GM21447 (cell line): ENCODE data around the gene JOSD2.

ENCODE experiments used
- ATAC-seq: cut with Tn5 transposase; IDR thresholded peaks from one replicate; pipeline ENCODE4 v1.9.1; 2021; ENCODE audit not compliant: unreplicated experiment

JOSD2 gene

DNA sequence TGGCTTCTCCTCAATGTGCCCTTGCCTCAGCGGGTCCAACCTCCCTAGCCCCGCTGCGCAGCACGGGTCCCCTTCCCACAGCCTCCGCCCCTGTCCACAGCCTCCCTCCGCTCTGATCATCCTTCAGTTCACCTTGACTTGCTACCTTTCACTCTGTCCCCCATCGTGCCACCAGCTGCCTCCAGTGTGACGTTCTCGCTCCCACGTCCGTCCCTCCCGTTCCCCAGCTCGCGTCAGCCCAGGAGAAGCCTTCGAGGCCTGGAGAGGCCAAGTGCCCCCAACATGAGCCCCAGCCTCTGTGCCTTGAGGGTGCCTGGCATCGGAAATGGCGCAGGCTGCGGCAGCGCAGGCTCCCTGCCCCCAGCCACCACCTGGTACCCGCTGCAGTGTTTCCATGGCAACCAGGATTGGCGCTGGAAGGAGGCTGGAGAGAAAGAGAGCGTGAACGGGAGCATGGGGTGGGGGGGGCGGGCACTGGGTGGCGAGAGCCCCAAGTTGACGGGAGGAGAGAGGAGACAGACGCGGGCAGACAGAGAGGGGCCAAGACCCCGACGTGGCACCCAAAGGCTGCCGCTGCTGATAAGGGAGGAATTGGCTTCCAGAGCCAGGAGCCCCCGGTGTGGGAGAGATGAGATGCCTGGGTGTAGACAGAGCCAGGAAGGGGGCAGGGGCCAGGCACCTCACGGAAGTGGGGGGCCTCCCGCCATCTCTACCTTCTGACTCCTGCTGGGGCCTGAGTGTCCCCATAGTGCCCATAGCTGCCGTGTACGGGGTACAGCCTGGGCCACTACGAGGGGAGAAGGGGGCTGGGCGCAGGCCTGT lies 3.6 kb upstream of the JOSD2 start:
- no peak for ATAC-seq

DNA sequence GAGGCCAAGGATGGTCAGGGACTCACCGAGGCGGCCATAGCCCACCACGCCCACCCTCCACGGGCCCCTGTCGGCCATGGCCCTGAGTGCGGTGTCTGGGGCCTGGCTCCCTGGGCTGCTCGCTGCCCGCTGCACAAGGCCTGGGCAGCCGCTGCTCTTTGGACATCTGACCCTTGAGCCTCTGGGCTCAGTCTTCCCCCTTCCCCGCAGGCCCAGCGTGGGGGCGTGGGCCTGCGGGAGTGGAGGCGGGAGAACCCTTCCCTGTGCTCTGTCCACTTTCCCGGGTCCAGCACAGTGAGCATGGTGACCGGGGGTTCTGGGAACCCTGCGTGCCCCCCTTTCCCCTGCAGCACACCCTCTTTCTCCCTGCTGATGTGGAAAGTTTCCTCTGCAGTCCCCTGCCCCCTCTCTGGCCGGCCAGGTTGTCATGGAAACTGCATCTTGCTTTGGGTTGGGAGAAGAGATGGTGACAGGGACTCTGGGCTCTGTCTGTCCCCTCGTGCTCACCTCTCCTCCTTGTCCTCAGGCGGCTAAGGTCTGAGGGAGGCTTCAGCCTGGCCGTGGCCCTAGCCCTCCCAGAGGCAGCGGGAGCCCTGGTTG lies 2.9 kb upstream of the JOSD2 start, which contains the start of gene ASPDH:
ASPDH (minus strand) TSS at position 168 of the 600 bp plus-strand sequence; CDS start at position 78, 90 bp downstream.
- ATAC-seq = no peak

- no peak for ATAC-seq
These were observed 2.2 kb upstream of the JOSD2 start for GRCh38 chr19:50512999-50513745.

DNA sequence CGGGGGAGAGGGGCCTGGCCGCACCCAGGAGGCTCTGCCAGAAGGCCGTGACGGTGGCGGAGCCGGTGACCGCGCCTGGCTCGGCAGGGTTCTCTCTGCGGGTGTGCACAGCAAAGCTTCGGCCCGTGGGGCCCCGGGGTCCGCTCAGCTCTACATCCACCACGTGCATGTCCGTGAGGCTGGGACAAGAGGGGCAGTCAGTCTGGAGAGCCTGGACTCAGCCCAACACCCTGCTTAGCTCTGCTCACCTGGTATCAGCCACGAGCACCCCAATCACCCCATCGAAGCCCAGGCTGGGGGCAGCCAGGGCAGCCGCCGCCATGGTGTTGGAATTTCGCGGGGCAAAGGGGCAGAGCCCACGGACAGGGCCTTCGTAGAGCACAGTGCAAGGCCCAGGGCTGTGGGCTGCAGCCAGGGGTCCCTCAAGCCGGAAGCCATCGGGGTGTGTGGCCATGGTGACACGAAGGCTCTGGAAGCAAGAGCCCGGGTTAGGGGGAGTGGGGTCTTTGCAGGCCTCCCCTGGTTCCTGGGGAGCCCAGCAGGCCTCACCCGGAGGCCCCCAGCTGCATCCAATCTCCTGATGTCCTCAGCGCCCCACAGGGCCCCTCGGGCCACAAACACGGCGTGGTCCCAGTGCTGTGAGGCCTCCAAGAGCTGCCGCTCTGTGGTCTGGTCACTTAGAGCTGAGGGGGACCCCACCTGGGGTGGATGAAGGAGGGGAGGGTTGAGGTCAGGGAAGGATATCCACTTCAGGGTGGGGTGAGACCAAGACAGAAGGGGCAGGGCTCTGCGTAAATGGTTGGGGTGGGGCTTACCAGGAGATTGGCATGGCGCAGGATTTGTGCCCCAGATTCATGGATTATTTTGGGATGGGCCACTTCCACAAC lies 1.4 kb upstream of the JOSD2 start:
- no peak for ATAC-seq

DNA sequence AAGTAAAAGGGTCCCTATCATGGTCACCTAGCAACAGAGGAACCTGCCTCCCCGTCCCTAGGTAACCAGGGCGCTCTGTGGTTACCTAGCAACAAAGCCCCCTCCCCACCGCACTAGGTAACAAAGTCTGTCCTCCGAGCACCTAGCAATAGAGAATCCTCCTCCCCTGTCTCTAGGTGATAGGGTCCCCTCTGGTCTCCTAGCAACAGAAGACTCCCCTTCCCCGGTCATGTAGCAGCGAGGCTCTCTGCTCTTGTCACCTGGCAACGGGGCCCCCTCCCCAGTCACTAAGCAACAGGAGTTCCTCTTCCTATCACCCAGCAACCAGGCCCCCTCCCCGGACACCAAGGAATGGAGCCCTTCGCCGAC lies 307 bp downstream of the JOSD2 start:
- no peak for ATAC-seq

DNA sequence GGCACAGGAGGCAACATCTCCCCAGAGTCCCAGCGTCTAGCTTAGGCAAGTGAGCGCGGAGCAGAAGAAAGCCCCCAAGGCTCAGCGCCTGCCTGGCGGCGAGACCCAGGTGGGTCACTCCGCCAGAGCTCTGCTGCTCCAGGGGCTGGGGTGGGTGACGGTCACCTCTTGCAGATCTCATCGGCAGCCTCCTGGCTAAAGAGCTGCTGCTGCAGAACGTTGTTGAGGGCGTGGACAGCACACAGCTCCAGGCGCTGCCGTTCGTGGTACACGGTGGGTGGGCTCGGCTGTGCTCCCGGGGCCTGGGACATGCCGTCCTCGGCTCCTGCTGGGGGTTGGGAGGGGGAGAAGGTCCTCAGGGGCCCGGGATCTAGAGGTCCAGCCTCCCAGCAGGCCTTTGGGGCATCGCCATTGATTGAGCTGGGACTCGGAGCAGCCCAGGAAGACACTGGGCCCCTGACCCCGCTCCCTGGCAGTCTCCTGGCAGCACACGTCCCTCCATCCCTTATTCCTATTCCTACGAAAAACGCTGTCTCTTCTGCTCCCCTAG lies 795 bp downstream of the JOSD2 start:
- ATAC-seq = no peak

DNA sequence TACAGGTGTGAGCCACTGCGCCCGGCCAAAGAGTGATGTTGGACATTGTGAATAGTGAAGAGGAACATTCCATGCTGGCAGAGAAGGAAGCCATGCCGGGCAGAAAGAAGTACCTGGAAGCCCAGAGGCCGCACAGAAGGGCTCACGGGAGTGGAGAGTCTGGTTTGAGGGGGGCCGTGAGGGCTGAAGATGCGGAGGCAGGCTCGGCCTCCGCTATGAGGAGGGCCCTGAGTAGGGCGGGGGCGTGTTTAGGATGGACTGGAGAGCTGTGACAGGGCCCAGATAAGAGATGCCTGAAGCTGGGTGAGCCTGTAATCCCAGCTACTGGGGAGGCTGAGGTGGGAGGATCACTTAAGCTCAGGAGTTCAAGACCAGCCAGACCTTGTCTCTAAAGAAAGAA lies 1.6 kb downstream of the JOSD2 start:
- ATAC-seq = no peak

GRCh38 chr19:50508843-50509190 lies 2.2 kb downstream of the JOSD2 start:
- ATAC-seq = no peak

GRCh38 chr19:50507376-50507775 lies 3.6 kb downstream of the JOSD2 start:
- ATAC-seq = no peak

GRCh38 chr19:50506700-50507099 lies 4.3 kb downstream of the JOSD2 start:
- ATAC-seq = no peak

DNA sequence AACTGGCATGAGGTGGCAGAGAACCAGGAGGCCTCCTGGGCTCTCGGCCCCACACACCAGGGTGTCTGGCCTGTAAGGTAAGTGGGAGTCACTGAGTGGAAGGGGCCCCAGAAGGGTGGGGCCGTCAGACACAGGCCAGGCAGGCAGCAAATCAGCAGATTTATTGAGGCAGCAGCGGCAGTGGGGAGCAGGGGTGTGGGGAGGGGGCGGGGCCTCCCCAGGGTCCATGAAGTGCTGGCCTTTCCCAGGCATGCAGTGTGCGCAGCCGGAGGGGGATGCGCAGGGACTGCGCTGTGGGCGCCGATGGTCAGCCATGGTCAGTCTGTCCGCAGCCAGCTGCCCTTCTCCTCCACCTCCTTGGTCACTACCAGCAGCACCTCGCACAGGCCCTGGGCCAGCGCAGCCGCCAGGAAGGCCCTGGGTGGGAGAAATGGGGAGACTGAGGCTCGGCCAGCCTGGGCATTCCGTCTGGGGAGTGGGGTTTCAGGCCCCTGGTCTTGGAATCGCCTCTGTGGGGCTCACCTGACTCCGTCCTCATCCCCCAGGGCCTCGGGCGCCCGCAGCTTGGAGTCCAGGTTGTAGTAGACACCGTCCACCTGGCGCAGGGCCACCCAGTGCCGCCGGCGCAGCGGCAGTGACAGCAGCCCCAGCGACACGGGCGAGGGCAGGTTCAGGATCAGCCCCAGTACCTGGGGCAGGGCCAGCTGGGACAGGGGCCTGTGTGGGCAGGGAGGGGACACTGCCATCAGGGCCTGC lies 5.0 kb downstream of the JOSD2 start:
- ATAC-seq = no peak

GRCh38 chr19:50501568-50502475 lies 9.2 kb downstream of the JOSD2 start:
- ATAC-seq = no peak

DNA sequence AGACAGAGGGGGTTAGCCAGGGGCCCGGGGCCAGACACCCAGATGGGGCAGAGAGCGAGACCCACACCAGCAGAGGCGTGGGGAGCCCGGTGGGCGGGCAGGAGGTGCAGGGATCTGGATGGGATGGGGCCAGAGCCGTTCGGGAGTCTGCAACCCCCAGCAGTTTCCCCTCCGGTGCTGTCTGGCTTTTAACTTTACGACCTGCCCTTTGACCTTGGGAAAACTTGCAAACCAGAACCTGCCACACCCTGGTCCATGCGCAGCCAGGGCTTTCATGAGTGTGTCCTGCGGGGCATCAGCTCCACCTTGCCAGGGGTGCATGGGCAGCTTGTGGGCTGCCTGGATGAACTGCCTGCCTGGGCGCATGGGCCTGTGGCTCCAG lies 9.8 kb downstream of the JOSD2 start:
- no peak for ATAC-seq

GRCh38 chr19:50500753-50501151 lies 10.2 kb downstream of the JOSD2 start:
- no peak for ATAC-seq

- no peak for ATAC-seq
These were observed 10.8 kb downstream of the JOSD2 start for GRCh38 chr19:50500060-50500752.

DNA sequence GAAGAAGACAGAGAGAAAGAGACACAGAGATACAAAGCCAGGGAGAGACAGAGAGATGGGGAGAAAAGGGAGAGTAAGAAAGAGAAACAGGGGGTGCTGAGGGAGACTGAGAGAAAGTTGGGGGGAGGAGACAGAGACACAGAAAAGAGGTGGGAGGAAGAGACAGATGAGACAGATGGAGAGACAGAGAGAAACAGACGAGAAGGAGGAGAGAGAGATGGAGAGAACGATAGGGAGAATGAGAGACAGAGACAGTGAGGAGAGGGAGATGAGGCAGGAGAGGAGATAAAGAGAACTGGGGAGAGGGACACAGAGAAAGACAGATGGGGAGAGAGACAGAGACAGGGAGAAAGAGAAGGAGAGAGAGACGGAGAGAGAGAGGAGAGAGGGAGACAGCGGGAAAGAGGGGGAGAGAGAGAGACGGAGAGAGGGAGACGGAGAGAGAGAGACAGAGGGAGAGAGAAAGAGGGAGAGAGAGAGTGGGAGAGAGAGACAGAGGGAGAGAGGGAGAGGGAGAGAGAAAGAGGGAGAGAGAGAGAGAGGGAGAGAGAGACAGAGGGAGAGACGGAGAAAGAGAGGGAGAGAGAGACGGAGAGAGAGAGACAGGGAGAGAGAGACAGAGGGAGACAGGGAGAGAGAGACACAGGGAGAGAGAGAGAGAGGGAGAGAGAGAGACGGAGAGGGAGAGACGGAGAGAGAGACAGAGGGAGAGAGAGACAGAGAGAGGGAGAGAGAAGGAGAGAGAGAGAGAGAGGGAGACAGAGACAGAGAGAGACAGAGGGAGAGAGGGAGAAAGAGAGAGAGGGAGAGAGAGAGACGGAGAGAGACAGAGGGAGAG lies 12.6 kb downstream of the JOSD2 start:
- ATAC-seq = no peak

DNA sequence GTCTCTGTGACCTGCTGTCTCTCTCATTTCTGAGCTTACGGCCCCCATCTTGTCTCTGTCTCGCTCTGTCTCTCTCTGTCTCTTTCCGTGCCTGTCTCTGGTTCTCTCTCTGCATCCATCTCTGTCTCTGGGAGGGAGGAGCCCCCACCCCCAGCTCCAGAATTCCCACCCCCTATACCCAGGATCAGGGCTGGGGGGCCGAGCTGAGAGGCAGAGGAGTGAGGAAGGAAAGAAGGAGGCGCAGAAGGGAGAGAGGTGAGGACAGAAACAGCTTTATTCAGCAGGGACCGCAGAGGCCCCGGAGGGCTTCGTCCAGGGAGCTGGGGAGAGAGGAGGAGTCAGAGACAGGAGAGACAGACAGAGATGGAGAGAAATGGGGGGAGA lies 14.0 kb downstream of the JOSD2 start:
- no peak for ATAC-seq
